ENCODE measurements around the gene KCNK2.
"Not testable (repeated sequence)": the region's sequence is repeated elsewhere in the genome, so short reads cannot be mapped to it uniquely, and the experiment has no call there.

KCNK2 gene

GRCh38 chr1:215156232-215156631 lies 73.7 kb downstream of the KCNK2 start:
- DNase-seq (ENCODE audit: low read depth), result no peak

DNA sequence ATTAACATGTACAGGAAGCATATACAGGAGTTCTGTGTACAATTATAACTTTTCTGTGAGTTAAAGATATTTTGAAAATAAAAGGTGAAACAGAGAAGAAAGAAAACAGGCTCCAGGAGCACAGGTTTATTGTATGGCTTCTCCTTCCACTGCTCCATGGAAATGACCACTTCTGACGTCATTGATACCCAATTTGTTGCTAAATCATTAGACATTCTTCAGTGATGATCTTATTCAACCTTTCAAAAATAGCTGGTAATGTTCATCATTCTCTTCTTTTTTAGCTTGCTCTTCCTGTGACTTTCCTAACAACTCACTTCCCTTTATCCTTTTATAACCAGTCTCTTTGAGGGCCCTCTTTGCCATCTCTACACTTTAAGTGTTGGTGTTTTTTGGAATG lies 77.8 kb downstream of the KCNK2 start:
- no peak for DNase-seq (ENCODE audit: low read depth)

DNA sequence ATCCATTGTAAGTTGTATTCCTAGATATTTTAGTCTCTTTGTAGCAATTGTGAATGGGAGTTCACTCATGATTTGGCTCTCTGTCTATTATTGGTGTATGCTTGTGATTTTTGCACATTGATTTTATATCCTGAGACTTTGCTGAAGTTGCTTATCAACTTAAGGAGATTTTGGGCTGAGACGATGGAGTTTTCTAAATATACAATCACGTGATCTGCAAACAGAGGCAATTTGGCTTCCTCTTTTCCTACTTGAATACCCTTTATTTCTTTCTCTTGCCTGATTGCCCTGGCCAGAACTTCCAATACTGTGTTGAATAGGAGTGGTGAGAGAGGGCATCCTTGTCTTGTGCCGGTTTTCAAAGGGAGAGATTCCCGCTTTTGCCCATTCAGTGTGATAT lies 80.6 kb downstream of the KCNK2 start:
- DNase-seq (ENCODE audit: low read depth), result not testable (repeated sequence)

GRCh38 chr1:215166886-215167285 lies 84.3 kb downstream of the KCNK2 start:
- DNase-seq (ENCODE audit: low read depth), result no peak

GRCh38 chr1:215181518-215181917 lies 99.0 kb downstream of the KCNK2 start:
- DNase-seq (ENCODE audit: low read depth), result no peak

- DNase-seq (ENCODE audit: low read depth), result no peak
Measured at GRCh38 chr1:215185067-215185620, 102.6 kb downstream of the KCNK2 start.

- DNase-seq (ENCODE audit: low read depth), result no peak
Measured at GRCh38 chr1:215188302-215188950, 105.9 kb downstream of the KCNK2 start.

DNA sequence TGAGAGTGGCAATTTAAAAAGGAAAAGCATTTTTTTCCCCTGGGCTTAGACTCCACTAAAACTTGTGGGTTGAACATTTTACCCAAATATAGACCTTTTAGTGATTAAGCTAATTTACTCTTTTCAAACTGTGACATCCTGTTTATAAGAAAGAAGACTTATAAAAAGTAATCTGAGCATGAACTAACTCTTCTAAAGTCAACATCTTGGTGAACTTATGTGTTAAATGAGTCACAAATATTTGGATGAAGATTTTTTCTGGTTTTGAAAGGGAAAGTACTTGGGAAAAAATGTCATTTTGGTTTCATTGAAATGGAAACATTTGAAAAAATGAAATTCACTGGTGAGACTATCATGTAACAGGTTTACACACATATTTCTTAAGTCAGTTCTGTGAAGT lies 109.8 kb downstream of the KCNK2 start:
- no peak for DNase-seq (ENCODE audit: low read depth)

DNA sequence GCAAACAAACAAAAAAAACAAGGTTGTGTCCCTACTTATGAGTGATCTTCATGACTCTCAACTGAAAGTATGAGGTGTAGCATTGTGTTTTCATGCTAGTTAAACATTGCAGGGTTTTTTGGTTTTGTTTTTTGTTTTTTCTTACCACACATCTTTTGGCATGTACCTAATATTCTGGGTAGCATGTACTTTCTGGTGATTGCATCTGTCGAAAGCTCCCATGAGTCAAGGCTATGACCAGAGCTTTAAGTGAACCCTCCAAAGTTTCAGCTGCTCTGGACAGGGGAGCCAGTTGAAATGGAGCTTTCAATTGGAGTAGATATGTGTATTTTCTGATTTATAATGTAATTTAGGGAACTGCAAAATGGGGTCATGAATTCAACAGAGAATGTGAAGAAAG lies 115.5 kb downstream of the KCNK2 start:
- no peak for DNase-seq (ENCODE audit: low read depth)

- DNase-seq (ENCODE audit: low read depth), result no peak
Measured at GRCh38 chr1:215200121-215200520, 117.6 kb downstream of the KCNK2 start.

DNA sequence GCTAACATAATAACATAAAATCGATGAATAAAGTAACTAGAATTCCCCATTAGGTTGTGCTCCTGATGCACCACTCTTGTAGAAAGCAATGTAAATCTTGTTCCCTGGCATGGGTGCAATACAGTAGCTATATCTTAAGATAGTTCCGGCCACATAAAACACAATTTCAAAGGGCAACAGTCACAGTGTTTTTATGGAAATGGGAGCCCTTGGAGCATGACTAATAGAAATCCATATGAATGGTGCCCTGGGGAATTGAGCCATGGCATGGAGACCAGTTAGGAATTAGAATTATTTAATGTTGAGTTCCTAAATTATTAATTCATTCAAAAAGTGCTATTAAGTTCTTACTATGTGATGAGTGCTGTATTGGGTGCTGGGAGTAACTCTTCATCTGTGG lies 118.7 kb downstream of the KCNK2 start:
- DNase-seq (ENCODE audit: low read depth), result no peak

DNA sequence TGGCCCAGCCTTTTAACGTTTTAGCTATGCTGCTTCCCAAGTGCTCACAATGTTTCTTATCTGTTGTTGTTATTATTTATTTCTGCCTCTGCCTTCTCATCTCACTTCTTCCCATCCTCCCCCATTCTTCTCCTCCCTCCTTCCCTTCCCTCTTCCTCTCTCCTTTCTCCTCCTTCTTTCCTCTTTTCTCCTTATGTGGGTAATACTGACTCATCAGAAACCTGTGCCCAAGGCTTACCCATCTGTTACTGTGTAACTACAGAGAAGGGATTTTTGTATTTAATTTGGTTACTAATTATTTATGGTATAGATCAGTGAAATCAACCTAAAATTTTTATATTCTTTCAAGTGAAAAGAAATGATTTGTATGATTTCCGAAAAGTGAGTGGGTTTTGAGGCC lies 120.3 kb downstream of the KCNK2 start:
- DNase-seq (ENCODE audit: low read depth), result no peak

GRCh38 chr1:215210167-215210566 lies 127.6 kb downstream of the KCNK2 start:
- DNase-seq (ENCODE audit: low read depth), result no peak

GRCh38 chr1:215215846-215216245 lies 133.3 kb downstream of the KCNK2 start:
- DNase-seq (ENCODE audit: low read depth), result no peak

DNA sequence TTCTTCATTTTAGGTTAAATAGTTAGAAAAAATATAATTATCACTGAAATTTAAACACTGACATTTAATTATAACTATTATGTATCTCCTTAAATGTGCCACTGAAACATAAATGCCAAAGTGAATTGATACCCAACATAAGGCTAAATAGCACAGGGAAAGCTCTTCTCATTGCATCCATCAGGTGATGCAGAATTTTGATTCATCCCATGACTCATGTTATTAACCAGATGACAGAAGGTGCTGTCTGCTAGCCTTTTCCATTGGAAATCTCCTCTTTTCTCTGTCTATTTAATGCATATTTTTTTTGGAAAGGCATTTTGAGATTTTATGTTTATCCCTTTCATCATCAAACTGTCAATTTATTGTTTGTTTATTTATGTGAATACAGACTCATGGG lies 136.8 kb downstream of the KCNK2 start:
- DNase-seq (ENCODE audit: low read depth), result no peak

- DNase-seq (ENCODE audit: low read depth), result no peak
Measured at GRCh38 chr1:215220346-215220745, 137.8 kb downstream of the KCNK2 start.

DNA sequence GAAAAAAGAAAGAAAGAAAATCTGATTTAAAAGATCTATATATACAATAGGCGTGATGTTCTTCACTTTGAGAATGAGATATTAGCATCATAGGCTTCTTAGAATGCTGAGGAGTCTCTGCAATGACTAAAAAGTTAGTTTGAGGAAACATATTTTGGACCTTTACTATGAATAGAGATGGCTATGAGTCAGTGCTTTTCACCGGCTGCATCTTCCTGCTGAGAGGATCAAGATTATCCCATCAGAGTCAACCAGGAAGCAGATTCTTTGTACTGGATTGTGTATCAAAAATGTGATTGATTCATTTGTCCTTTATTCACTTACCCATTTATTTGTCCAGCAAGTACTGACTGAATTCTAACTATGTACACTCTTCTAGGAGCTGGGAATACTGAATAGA lies 144.2 kb downstream of the KCNK2 start:
- no peak for DNase-seq (ENCODE audit: low read depth)

DNA sequence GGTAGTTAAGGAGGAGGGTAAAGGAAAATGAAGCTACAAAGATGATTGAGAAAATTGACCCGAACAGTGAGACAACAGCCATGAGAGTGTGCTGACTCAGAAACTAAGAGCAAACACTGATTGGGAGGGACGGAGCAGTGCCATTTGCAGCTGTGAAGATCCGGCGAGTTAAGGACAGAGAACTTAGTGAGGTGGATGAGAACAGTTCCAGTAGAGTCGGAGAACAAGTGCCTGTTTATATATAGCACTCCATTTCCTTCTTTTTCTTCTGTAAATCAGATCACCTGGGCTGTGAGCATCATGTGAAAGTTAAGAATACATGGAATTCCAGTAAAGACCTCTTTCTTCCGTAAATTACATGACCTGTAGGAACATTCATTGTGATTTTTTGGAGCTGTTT lies 145.7 kb downstream of the KCNK2 start:
- no peak for DNase-seq (ENCODE audit: low read depth)

DNA sequence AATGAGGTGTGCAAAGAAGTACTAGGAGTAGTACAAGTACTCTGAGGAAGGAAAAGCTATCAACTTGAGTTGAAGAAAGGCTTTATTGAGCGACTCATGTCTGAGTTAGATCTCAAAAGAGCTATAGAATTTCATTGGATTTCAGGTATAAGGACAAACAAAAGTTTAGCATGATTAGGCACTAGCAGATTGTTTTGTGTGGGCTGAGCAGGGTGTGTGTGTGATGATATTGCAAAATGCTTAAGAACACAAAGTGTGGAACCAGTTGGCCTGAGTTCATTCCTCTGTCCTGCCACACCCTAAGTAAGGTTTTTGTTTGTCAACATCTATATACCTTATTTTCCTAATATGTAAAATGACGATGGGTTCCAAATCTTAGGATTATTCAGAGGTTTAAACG lies 158.9 kb downstream of the KCNK2 start:
- DNase-seq (ENCODE audit: low read depth), result no peak

DNA sequence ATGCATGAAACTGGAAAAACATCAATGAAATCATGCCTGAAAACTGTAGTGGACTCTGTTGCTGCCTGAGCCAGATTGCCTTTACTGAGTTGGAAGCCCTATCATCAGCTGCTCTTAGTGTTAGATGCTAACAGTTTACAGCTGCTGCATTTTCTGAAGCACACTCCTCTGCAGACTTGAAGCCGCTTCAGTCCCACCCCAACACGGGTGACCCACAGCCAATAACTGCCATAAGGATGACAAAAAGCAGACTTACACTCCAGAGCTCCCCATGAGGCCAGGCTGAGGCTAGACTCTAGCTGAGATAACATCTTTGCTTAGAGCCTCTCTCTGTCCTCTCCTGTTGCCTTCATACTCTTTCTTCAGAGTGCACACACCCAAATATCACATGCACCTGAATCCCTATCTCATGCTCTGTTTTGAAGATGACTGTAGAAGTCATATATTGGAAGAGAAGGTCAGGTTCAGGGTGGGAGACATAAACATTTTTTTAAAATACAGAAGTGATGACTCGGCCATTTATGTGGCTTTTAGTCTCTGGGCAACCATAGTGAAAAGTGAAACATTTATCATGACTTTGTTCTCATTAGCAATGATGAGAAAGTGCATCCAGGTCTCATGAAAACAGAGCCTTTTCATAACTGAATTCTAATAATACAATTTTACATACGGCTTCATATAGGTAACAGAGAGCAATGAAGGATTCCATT lies 161.0 kb downstream of the KCNK2 start:
- no peak for DNase-seq (ENCODE audit: low read depth)

GRCh38 chr1:215250913-215251312 lies 168.4 kb downstream of the KCNK2 start:
- no peak for DNase-seq (ENCODE audit: low read depth)

GRCh38 chr1:215251428-215251827 lies 168.9 kb downstream of the KCNK2 start:
- DNase-seq (ENCODE audit: low read depth), result no peak

DNA sequence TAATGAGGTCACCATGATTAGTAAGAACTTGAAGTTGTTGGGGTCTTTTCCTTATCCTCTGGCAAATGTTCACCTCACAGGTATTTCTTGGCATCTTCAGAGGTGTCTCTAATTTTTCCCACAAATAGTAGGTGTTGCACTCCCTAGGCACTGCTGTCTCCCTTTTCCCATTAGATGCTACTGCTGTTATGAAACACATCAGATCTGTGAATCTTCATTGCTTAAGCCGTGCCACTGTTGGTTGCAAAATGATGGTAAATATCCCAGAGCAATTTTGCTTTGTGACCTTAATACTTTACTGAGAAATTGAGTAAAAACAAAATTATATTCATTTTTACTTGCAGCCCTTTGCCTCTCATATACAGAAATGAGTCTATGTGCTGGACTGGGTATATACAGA lies 169.6 kb downstream of the KCNK2 start:
- no peak for DNase-seq (ENCODE audit: low read depth)
